Transverse colon (tissue), 4 donors: ENCODE results near the gene TBATA. TPM values are rescaled to one million over a fixed set of nuclear protein-coding genes. Genes with fewer than 3 reads are reported as not detected.

ENCODE experiments used
- DNase-seq: peaks from one replicate; pipeline ENCODE4 v3.0.0-alpha.2; 2019
- H3K27ac ChIP-seq, 4 donors: fragments of 200-600 bp; sonication (generic); 2 replicates each; pipeline ENCODE4 v1.5.1; 2016 to 2018; ENCODE audit warnings: inconsistent platforms in 4 of 4
- H3K27me3 ChIP-seq: fragments of 200-600 bp; sonication (generic); 2 replicates; pipeline ENCODE4 v1.5.1; 2017; ENCODE audit warnings: inconsistent platforms
- H3K36me3 ChIP-seq, 4 donors: fragments of 200-600 bp; sonication (generic); 2 replicates each; pipeline ENCODE4 v1.5.1; 2017 to 2019; ENCODE audit warnings: inconsistent platforms in 4 of 4
- H3K4me1 ChIP-seq, 4 donors: fragments of 200-600 bp; sonication (generic); 2 replicates each; pipeline ENCODE4 v1.5.1; 2017 to 2020; ENCODE audit warnings: inconsistent platforms in 4 of 4
- H3K4me3 ChIP-seq, 4 donors: fragments of 200-600 bp; sonication (generic); 1 replicate in 1 of 4; 2 replicates in 3 of 4; pipeline versions ENCODE4 v1.5.1 to v1.6.1; 2017 to 2019; ENCODE audit warnings: inconsistent platforms in 4 of 4
- H3K9me3 ChIP-seq, 2 donors: fragments of 200-600 bp; sonication (generic); 2 replicates each; pipeline ENCODE4 v1.5.1; 2017 to 2019; ENCODE audit warnings: inconsistent platforms in 2 of 2
- EP300 ChIP-seq: sonication (generic); formaldehyde crosslinking; IDR thresholded peaks from one replicate; pipeline ENCODE4 v1.6.1; 2017; ENCODE audit warnings: antibody characterized with exemption, low read depth
- POLR2A ChIP-seq: fragments of 450-650 bp; IDR thresholded peaks from one replicate; pipeline ENCODE4 v1.6.1; 2016; ENCODE audit warnings: antibody characterized with exemption, mild to moderate bottlenecking, moderate library complexity
- POLR2AphosphoS5 ChIP-seq, 3 donors: sonication (generic); formaldehyde crosslinking; IDR thresholded peaks; one replicate each; pipeline ENCODE4 v1.6.1; 2016; ENCODE audit warnings: antibody characterized with exemption in 3 of 3
- WGBS, 2 donors: methylation state at CpG; one replicate each; pipeline ENCODE4 v1.1.5; 2018; ENCODE audit warnings: low coverage in 1 of 2; 5-methylcytosine and 5-hydroxymethylcytosine counted together
- in situ Hi-C, 4 donors: fragments of 200-750 bp; cut with MboI; loops; one replicate each; pipeline versions ENCODE4 v1.15.0 to v1.15.1; 2017; ENCODE audit warnings: low sequenced_read_pairs in 3 of 4, low pct_ligation_motif_present in 1 of 4, low pct_unique_long_range_greater_than_20kb in 1 of 4
- intact Hi-C: fragments of 100-400 bp; cut with DNase I; formaldehyde crosslinking; loops from one replicate; pipeline ENCODE4 v1.15.1; 2023; ENCODE audit warnings: low total_unique reads
- total RNA-seq, 4 donors: library from RNA; depleted of rRNA; stranded (reverse); fragments of >200 nt; gene quantifications; one replicate each; pipeline ENCODE4 v1.1.0, GENCODE V29; 2016
- TF ChIP-seq, protein P1 (sequence below), 5 experiments: fragments of 200-600 bp in 3 of 5; fragments of 450-650 bp in 2 of 5; sonication (generic) in 3 of 5; IDR thresholded peaks; 1 replicate in 2 of 5; 2 replicates in 3 of 5; pipeline ENCODE4 v1.5.1; 2016 to 2017; ENCODE audit warnings: antibody characterized with exemption in 5 of 5, inconsistent platforms in 3 of 5, mild to moderate bottlenecking in 2 of 5, moderate library complexity in 1 of 5

The TBATA gene
- total RNA-seq, 4 donors from 2014 or later = not detected

DNA sequence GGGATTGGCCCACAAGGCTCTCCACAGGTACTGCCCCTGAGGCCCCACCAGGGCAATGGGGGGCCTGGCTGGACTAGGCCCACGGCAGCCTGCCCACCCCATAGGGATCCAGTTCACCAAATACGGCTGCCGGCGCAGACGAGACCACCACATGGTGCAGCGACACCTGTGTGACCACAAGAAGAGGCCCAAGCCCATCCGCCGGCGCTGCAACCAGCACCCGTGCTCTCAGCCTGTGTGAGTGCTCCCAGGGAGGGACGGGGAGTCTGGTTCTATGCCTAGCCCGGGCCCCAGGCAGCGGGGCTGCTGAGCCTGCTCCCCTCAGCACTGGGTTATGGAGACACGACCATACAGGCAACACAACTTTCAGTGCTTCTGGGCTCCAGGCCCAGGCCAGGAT is 33.2 kb downstream of the TBATA start:
- no peaks in the 10 kb centered on the region for H3K4me1 ChIP-seq
- H3K4me3 ChIP-seq = no peak overlapping the region
- no peak overlapping the region for H3K27ac ChIP-seq
- no peak for DNase-seq
- no peaks in the 10 kb centered on the region for H3K36me3 ChIP-seq
- H3K27me3 ChIP-seq = no peaks in the 10 kb centered on the region
- intact Hi-C loops (no loop called here), in situ Hi-C loops (loop anchor here in 2 of 4 donors (10.0 to 25.0 kb wide), 2 partner anchors 197 to 290 kb away; no protein-coding TSS in a partner anchor)
- H3K9me3 ChIP-seq = no peaks in the 10 kb centered on the region
- 94% methylated on average over 14 of the region's 14 CpGs; no CpG with 5 or more reads in 1 of the 2 donors for WGBS, 2 donors
- TF ChIP-seq, protein P1, sequence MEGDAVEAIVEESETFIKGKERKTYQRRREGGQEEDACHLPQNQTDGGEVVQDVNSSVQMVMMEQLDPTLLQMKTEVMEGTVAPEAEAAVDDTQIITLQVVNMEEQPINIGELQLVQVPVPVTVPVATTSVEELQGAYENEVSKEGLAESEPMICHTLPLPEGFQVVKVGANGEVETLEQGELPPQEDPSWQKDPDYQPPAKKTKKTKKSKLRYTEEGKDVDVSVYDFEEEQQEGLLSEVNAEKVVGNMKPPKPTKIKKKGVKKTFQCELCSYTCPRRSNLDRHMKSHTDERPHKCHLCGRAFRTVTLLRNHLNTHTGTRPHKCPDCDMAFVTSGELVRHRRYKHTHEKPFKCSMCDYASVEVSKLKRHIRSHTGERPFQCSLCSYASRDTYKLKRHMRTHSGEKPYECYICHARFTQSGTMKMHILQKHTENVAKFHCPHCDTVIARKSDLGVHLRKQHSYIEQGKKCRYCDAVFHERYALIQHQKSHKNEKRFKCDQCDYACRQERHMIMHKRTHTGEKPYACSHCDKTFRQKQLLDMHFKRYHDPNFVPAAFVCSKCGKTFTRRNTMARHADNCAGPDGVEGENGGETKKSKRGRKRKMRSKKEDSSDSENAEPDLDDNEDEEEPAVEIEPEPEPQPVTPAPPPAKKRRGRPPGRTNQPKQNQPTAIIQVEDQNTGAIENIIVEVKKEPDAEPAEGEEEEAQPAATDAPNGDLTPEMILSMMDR (IDR thresholded peaks at IDR 0.05) = no peak
- TF ChIP-seq POLR2A (no peak), POLR2AphosphoS5 (IDR thresholded peaks at IDR 0.05) (no peak), EP300 (no peak)

DNA sequence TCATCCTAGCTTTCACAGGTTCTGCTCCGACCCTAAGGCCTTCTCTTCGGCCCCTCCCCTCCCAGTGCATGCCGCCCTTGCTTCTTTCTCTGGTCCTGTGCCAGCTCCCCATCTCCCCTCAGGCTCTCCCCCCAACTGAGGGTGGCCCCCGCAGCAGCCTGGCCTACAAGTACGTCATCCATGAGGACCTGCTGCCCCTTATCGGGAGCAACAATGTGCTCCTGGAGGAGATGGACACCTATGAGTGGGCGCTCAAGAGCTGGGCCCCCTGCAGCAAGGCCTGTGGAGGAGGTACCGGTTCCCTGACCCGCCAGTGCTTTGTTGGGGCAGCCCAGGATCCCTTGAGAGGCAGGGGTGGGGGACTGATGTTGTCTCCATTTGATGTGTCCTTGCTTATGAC is 33.8 kb downstream of the TBATA start:
- TF ChIP-seq EP300 (no peak), POLR2AphosphoS5 (IDR thresholded peaks at IDR 0.05) (no peak), POLR2A (no peak)
- TF ChIP-seq, protein P1 (IDR thresholded peaks at IDR 0.05) = no peak
- Histone ChIP-seq H3K36me3 (no peaks in the 10 kb centered on the region), H3K4me3 (no peak overlapping the region), H3K27ac (no peak overlapping the region), H3K9me3 (no peaks in the 10 kb centered on the region), H3K4me1 (no peaks in the 10 kb centered on the region), H3K27me3 (no peaks in the 10 kb centered on the region)
- in situ Hi-C loops (loop anchor here in 2 of 4 donors (10.0 to 25.0 kb wide), 2 partner anchors 197 to 289 kb away; no protein-coding TSS in a partner anchor), intact Hi-C loops (no loop called here)
- no peak for DNase-seq
- 97 to 100% methylated on average over 1 to 9 of the region's 9 CpGs for WGBS, 2 donors

DNA sequence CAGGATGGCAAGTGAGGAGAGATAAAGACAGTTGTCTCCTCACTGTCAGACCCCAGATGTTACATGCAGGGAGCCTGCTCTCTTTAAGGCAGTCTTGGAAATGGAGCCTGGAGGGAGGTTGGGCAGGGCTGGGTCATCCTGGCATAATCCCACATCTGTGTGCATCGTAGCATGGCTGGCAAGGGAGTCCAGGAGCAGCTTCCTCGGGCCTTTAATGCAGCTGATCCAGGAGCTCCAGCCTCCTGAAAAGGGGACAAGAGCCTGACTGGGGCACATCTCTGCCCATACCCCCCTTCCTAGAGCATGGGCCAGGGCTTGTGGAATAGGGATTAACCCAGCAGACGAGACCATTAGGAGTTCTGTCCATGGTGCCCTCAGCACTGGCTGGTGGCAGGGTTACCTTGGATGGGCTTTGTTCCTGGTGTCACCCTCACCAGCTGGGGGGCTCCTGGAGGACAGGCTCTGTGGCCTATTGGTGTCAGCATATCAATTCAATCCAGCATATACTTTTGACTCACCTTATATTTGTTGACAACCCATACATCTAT is 34.9 kb downstream of the TBATA start:
- TF ChIP-seq POLR2AphosphoS5 (IDR thresholded peaks at IDR 0.05) (no peak), POLR2A (no peak), EP300 (no peak)
- TF ChIP-seq, protein P1 (IDR thresholded peaks at IDR 0.05) = no peak
- in situ Hi-C loops (loop anchor here in 2 of 4 donors (10.0 to 25.0 kb wide), 2 partner anchors 195 to 288 kb away; no protein-coding TSS in a partner anchor), intact Hi-C loops (no loop called here)
- Histone ChIP-seq H3K27ac (no peak overlapping the region), H3K4me3 (no peak overlapping the region), H3K9me3 (no peaks in the 10 kb centered on the region), H3K4me1 (no peaks in the 10 kb centered on the region), H3K27me3 (no peaks in the 10 kb centered on the region), H3K36me3 (no peaks in the 10 kb centered on the region)
- no peak for DNase-seq
- WGBS, 2 donors = 0 to 44% methylated on average over 1 to 3 of the region's 3 CpGs

DNA sequence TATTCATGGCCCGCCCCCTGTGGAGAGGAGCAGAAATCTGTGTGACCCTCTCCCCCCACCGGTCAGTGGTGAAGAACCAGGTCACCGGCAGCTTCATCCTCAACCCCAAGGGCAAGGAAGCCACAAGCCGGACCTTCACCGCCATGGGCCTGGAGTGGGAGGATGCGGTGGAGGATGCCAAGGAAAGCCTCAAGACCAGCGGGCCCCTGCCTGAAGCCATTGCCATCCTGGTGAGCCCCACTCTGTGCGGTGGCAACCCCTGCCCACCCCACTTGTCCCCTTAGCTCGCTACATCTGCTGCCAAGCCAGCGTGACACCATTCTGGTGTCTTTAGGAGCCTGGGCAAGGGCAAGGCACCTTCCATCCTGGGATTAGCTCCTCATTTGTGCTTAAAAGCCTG is 35.4 kb downstream of the TBATA start:
- intact Hi-C loops = no loop called here
- no peak for DNase-seq

More for the DNA sequence above, 35.4 kb downstream of the TBATA start:
- no peak overlapping the region for H3K4me3 ChIP-seq
- WGBS, 2 donors = 93% methylated on average over 9 of the region's 10 CpGs; no CpG with 5 or more reads in 1 of the 2 donors
- no peak overlapping the region for H3K27ac ChIP-seq
- H3K9me3 ChIP-seq = no peaks in the 10 kb centered on the region
- in situ Hi-C loops = loop anchor here in 2 of 4 donors (10.0 to 25.0 kb wide), 2 partner anchors 195 to 287 kb away; no protein-coding TSS in a partner anchor
- H3K4me1 ChIP-seq = no peaks in the 10 kb centered on the region
- H3K27me3 ChIP-seq = no peaks in the 10 kb centered on the region
- no peaks in the 10 kb centered on the region for H3K36me3 ChIP-seq
- no peak for TF ChIP-seq EP300
- TF ChIP-seq, protein P1 (IDR thresholded peaks at IDR 0.05) = no peak
- no peak for TF ChIP-seq POLR2AphosphoS5 (IDR thresholded peaks at IDR 0.05)
